GM12878 (cell line): ENCODE results near the gene MAMDC4. TPM values are rescaled to one million over a fixed set of nuclear protein-coding genes. Genes with fewer than 3 reads are reported as not detected.

Source experiments
- ATF2 ChIP-seq: IDR thresholded peaks from 2 replicates; pipeline ENCODE4 v1.6.1; 2012; ENCODE audit warnings: low read length, inconsistent platforms
- BCL3 ChIP-seq: IDR thresholded peaks from 2 replicates; pipeline ENCODE4 v1.6.1; 2011; ENCODE audit warnings: borderline replicate concordance, low read depth, mild to moderate bottlenecking, moderate library complexity, low read length; ENCODE audit not compliant: insufficient read depth, poor library complexity, severe bottlenecking
- CTCF ChIP-seq, 3 experiments: IDR thresholded peaks in 2 of 3; conservative IDR thresholded peaks in 1 of 3; 2 replicates each; pipeline ENCODE4 v1.5.1; 2011; ENCODE audit warnings: low read depth in 3 of 3, low read length in 3 of 3, mild to moderate bottlenecking in 3 of 3, control low read depth in 2 of 3, moderate library complexity in 2 of 3, inconsistent platforms in 1 of 3, mixed read lengths in 1 of 3; ENCODE audit not compliant: control insufficient read depth in 2 of 3, insufficient read depth in 1 of 3; ENCODE audit errors: extremely low read depth in 1 of 3
- MXI1 ChIP-seq: fragments of 150-350 bp; IDR thresholded peaks from 2 replicates; pipeline ENCODE4 v1.6.1; 2011; ENCODE audit warnings: low read depth, mild to moderate bottlenecking, inconsistent platforms, low read length, improper control_type of control experiment
- PRDM15 ChIP-seq: fragments of 450-650 bp; formaldehyde crosslinking; IDR thresholded peaks from 2 replicates; pipeline ENCODE4 v1.4.0; 2020; ENCODE audit warnings: mild to moderate bottlenecking, moderate library complexity
- REST ChIP-seq: IDR thresholded peaks from 2 replicates; pipeline ENCODE4 v1.6.1; 2012; ENCODE audit warnings: mild to moderate bottlenecking, low read depth, low read length
- ZNF592 ChIP-seq: fragments of 450-650 bp; IDR thresholded peaks from 2 replicates; pipeline ENCODE4 v1.6.1; 2017; ENCODE audit warnings: mild to moderate bottlenecking, moderate library complexity
- polyA plus RNA-seq, 11 experiments: library from polyadenylated mRNA; depleted of rRNA in 4 of 11; unstranded in 6 of 11; stranded (reverse) in 5 of 11; fragments of >200 nt; fragmentation: Nextera tagmentation in 4 of 11; fragmentation: Illumina TruSeq in 1 of 11; extraction: Ambion mirVana in 4 of 11; extraction: Trizol in 1 of 11; gene quantifications; 1 replicate in 1 of 11; 2 replicates in 10 of 11; pipeline versions ENCODE4 v1.2.1 to v1.2.3, GENCODE V29; 2011 to 2016; ENCODE audit warnings: inconsistent platforms in 2 of 11, missing spikeins in 2 of 11, low read depth in 1 of 11
- total RNA-seq, 4 experiments: library from RNA; depleted of rRNA in 3 of 4; stranded (reverse); fragments of >200 nt in 3 of 4; fragmentation: Illumina TruSeq in 1 of 4; extraction: Trizol in 1 of 4; gene quantifications; 2 replicates each; pipeline versions ENCODE4 v1.2.1 to v1.2.3, GENCODE V29; 2013 to 2021

Gene MAMDC4
- total and polyA plus RNA-seq, 10 of the 15 experiments (the other 5 are each of a cell fraction or from before 2014, with no cell fraction given) = 0.22 to 5.7 (median 2.4) TPM; not detected in 1

GRCh38 chr9:136827794-136828473 lies 24.2 kb upstream of the MAMDC4 start (continued):
- TF ChIP-seq REST (no peak), CTCF (IDR thresholded peaks at IDR 0.05 in 2 of 3, conservative IDR thresholded peaks at IDR 0.05 in 1 of 3; ENCODE audit: control insufficient read depth in 2 of 3, extremely low read depth in 1 of 3, insufficient read depth in 1 of 3, low read depth in 3 of 3, low read length in 3 of 3) (no peak), BCL3 (no peak), ATF2 (no peak), ZNF592 (no peak), MXI1 (no peak), PRDM15 (CRISPR knock-in tag) (no peak)
